HepG2 (cell line): ENCODE data around the gene SLC1A4. TPM values are rescaled to one million over a fixed set of nuclear protein-coding genes. Genes with fewer than 3 reads are reported as not detected.

ENCODE experiments used
- MED1 ChIP-seq: sonication (generic); formaldehyde crosslinking; IDR thresholded peaks from 2 replicates; pipeline ENCODE4 v1.4.0; 2020; ENCODE audit warnings: missing genetic modification reagents
- NBN ChIP-seq: fragments of 450-650 bp; conservative IDR thresholded peaks from 2 replicates; pipeline ENCODE4 v1.6.1; 2017
- PCBP1 ChIP-seq: fragments of 200-400 bp; formaldehyde crosslinking; IDR thresholded peaks from 2 replicates; pipeline ENCODE4 v1.6.1; 2017; ENCODE audit warnings: mild to moderate bottlenecking, low read depth, low read length, borderline replicate concordance
- POGK ChIP-seq: sonication (generic); formaldehyde crosslinking; conservative IDR thresholded peaks from 2 replicates; pipeline ENCODE4 v1.8.0; 2022; ENCODE audit warnings: mild to moderate bottlenecking, moderate library complexity, missing genetic modification reagents
- SETDB1 ChIP-seq: sonication (generic); formaldehyde crosslinking; IDR thresholded peaks from 2 replicates; pipeline ENCODE4 v1.5.1; 2020; ENCODE audit warnings: missing genetic modification reagents, mild to moderate bottlenecking, borderline replicate concordance
- ZC3H4 ChIP-seq: sonication (generic); formaldehyde crosslinking; IDR thresholded peaks from 2 replicates; pipeline ENCODE4 v1.4.0; 2020; ENCODE audit warnings: missing genetic modification reagents, borderline replicate concordance
- ZNF33B ChIP-seq: sonication (generic); formaldehyde crosslinking; IDR thresholded peaks from 2 replicates; pipeline ENCODE4 v1.5.1; 2020; ENCODE audit warnings: mild to moderate bottlenecking, missing genetic modification reagents
- ZNF558 ChIP-seq: sonication (generic); formaldehyde crosslinking; IDR thresholded peaks from 2 replicates; pipeline ENCODE4 v1.9.0; 2022; ENCODE audit warnings: mild to moderate bottlenecking, missing genetic modification reagents, borderline replicate concordance
- ZNF605 ChIP-seq: sonication (generic); formaldehyde crosslinking; IDR thresholded peaks from 2 replicates; pipeline ENCODE4 v1.8.0; 2022; ENCODE audit warnings: mild to moderate bottlenecking, missing genetic modification reagents
- polyA plus RNA-seq, 8 experiments: library from polyadenylated mRNA; depleted of rRNA in 3 of 8; stranded (reverse) in 7 of 8; unstranded in 1 of 8; fragments of >200 nt; fragmentation: Illumina TruSeq in 4 of 8; extraction: Trizol in 4 of 8; gene quantifications; 2 replicates each; pipeline versions ENCODE4 v1.2.1 to v1.2.3, GENCODE V29; 2011 to 2016; ENCODE audit warnings: low read depth in 4 of 8, missing spikeins in 1 of 8, mixed read lengths in 1 of 8; ENCODE audit not compliant: insufficient read depth in 1 of 8
- total RNA-seq, 5 experiments: library from RNA; depleted of rRNA; stranded (reverse); fragments of >200 nt; fragmentation: Illumina TruSeq; extraction: Trizol; gene quantifications; 2 replicates each; pipeline ENCODE4 v1.2.3, GENCODE V29; 2016; ENCODE audit warnings: low read depth in 1 of 5
- TF ChIP-seq, protein P1 (sequence below): sonication (generic); formaldehyde crosslinking; IDR thresholded peaks from 2 replicates; pipeline ENCODE4 v1.5.0; 2020; ENCODE audit warnings: mild to moderate bottlenecking, missing genetic modification reagents
- TF ChIP-seq, protein P2 (sequence below): sonication (generic); formaldehyde crosslinking; IDR thresholded peaks from 2 replicates; pipeline ENCODE4 v1.5.1; 2020; ENCODE audit warnings: mild to moderate bottlenecking, missing genetic modification reagents, borderline replicate concordance
- TF ChIP-seq, protein P3 (sequence below), 2 experiments: sonication (generic) in 1 of 2; formaldehyde crosslinking in 1 of 2; IDR thresholded peaks; 2 replicates each; pipeline versions ENCODE4 v1.4.0 to v1.6.1; 2016 to 2020; ENCODE audit warnings: borderline replicate concordance in 1 of 2, low read depth in 1 of 2, mild to moderate bottlenecking in 1 of 2, missing genetic modification reagents in 1 of 2

Gene SLC1A4
- total and polyA plus RNA-seq, 2 of the 13 experiments (the other 11 are each of a cell fraction or from before 2014, with no cell fraction given): 21.0 to 39.6 TPM

DNA sequence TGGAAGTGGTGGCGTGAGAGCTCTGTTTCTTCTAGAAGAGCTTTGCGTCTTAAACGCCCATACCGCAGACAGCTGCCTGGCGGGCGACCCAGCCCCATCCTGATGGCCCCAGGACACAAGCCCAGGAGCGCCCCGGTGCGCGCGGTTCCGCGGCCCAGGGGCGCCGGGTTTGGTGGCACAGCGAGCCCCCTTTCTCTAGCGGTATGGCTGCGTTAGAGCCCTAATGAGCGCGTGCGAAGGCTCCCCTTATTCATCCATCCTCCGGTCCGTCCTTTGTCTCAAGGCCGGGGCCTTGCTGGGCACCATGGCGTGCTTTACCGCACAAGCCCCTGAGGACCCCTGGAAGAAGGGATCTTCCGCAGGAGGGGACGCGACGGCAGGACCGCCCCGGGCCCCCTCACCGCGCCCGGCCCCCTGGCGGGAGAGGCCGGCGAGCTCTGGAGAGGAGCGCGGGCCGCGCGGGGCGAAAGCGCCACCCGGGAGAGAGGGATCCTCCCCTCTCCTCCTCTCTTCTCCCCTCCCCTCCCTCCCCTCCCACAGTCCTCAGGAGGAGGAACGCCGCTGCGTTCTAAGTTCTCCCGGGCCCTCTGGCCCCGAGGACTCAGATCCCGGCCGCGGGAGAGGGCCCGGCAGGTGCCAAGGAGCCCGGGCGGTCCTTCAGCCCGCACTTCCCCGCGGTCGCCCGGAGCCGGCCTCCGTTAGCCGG is 626 bp upstream of the SLC1A4 start (continued):
- TF ChIP-seq, protein P1, sequence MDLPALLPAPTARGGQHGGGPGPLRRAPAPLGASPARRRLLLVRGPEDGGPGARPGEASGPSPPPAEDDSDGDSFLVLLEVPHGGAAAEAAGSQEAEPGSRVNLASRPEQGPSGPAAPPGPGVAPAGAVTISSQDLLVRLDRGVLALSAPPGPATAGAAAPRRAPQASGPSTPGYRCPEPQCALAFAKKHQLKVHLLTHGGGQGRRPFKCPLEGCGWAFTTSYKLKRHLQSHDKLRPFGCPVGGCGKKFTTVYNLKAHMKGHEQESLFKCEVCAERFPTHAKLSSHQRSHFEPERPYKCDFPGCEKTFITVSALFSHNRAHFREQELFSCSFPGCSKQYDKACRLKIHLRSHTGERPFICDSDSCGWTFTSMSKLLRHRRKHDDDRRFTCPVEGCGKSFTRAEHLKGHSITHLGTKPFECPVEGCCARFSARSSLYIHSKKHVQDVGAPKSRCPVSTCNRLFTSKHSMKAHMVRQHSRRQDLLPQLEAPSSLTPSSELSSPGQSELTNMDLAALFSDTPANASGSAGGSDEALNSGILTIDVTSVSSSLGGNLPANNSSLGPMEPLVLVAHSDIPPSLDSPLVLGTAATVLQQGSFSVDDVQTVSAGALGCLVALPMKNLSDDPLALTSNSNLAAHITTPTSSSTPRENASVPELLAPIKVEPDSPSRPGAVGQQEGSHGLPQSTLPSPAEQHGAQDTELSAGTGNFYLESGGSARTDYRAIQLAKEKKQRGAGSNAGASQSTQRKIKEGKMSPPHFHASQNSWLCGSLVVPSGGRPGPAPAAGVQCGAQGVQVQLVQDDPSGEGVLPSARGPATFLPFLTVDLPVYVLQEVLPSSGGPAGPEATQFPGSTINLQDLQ: no peak
- no peak for TF ChIP-seq NBN
- peak; percentile 83; the same call in 1 of the 2 replicates for TF ChIP-seq ZNF558
- TF ChIP-seq MED1: no peak
- no peak for TF ChIP-seq SETDB1 (CRISPR knock-in tag)
- TF ChIP-seq, protein P2, sequence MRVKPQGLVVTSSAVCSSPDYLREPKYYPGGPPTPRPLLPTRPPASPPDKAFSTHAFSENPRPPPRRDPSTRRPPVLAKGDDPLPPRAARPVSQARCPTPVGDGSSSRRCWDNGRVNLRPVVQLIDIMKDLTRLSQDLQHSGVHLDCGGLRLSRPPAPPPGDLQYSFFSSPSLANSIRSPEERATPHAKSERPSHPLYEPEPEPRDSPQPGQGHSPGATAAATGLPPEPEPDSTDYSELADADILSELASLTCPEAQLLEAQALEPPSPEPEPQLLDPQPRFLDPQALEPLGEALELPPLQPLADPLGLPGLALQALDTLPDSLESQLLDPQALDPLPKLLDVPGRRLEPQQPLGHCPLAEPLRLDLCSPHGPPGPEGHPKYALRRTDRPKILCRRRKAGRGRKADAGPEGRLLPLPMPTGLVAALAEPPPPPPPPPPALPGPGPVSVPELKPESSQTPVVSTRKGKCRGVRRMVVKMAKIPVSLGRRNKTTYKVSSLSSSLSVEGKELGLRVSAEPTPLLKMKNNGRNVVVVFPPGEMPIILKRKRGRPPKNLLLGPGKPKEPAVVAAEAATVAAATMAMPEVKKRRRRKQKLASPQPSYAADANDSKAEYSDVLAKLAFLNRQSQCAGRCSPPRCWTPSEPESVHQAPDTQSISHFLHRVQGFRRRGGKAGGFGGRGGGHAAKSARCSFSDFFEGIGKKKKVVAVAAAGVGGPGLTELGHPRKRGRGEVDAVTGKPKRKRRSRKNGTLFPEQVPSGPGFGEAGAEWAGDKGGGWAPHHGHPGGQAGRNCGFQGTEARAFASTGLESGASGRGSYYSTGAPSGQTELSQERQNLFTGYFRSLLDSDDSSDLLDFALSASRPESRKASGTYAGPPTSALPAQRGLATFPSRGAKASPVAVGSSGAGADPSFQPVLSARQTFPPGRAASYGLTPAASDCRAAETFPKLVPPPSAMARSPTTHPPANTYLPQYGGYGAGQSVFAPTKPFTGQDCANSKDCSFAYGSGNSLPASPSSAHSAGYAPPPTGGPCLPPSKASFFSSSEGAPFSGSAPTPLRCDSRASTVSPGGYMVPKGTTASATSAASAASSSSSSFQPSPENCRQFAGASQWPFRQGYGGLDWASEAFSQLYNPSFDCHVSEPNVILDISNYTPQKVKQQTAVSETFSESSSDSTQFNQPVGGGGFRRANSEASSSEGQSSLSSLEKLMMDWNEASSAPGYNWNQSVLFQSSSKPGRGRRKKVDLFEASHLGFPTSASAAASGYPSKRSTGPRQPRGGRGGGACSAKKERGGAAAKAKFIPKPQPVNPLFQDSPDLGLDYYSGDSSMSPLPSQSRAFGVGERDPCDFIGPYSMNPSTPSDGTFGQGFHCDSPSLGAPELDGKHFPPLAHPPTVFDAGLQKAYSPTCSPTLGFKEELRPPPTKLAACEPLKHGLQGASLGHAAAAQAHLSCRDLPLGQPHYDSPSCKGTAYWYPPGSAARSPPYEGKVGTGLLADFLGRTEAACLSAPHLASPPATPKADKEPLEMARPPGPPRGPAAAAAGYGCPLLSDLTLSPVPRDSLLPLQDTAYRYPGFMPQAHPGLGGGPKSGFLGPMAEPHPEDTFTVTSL (CRISPR knock-in tag): peak; percentile 6; the same call in 1 of the 2 replicates
- peak; percentile 75 for TF ChIP-seq ZNF605 (CRISPR knock-in tag)
- TF ChIP-seq ZNF33B (CRISPR knock-in tag): no peak
- TF ChIP-seq PCBP1: 0 out of 2 replicates have a peak, but pooled peaks have one; percentile 74
- TF ChIP-seq, protein P3, sequence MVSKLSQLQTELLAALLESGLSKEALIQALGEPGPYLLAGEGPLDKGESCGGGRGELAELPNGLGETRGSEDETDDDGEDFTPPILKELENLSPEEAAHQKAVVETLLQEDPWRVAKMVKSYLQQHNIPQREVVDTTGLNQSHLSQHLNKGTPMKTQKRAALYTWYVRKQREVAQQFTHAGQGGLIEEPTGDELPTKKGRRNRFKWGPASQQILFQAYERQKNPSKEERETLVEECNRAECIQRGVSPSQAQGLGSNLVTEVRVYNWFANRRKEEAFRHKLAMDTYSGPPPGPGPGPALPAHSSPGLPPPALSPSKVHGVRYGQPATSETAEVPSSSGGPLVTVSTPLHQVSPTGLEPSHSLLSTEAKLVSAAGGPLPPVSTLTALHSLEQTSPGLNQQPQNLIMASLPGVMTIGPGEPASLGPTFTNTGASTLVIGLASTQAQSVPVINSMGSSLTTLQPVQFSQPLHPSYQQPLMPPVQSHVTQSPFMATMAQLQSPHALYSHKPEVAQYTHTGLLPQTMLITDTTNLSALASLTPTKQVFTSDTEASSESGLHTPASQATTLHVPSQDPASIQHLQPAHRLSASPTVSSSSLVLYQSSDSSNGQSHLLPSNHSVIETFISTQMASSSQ (IDR thresholded peaks at IDR 0.05; ENCODE audit: low read depth): no peak
- TF ChIP-seq, protein P3 (CRISPR knock-in tag; IDR thresholded peaks at IDR 0.05; ENCODE audit: borderline replicate concordance): peak; percentile 79
- TF ChIP-seq ZC3H4 (CRISPR knock-in tag): 0 out of 2 replicates have a peak, but pooled peaks have one; percentile 49
- peak; percentile 74; the same call in 1 of the 2 replicates for TF ChIP-seq POGK (CRISPR knock-in tag)
